Measurements from ENCODE around the gene ZFAND5. TPM values are rescaled to one million over a fixed set of nuclear protein-coding genes. Genes with fewer than 3 reads are reported as not detected.

ZFAND5 gene
- total RNA-seq, 1 donor from 2014 or later: 183 TPM

DNA sequence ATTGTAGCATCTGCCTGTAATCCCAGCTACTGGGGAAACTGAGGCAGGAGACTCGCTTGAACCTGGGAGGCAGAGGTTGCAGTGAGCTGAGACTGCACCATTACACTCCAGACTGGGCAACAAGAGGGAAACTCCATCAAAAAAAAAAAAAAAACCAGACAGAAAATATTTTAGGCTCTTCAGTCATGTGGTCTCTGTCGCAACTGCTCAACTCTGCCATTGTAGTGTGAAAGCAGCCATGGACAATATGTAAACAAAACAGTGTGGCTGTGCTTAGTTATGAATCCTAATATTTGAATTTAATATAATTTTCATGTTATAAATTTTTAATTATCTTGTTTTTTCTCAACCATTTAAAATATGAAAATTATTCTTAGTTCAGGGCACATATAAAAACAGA is 38.4 kb downstream of the ZFAND5 start:
- TF ChIP-seq, protein P1, sequence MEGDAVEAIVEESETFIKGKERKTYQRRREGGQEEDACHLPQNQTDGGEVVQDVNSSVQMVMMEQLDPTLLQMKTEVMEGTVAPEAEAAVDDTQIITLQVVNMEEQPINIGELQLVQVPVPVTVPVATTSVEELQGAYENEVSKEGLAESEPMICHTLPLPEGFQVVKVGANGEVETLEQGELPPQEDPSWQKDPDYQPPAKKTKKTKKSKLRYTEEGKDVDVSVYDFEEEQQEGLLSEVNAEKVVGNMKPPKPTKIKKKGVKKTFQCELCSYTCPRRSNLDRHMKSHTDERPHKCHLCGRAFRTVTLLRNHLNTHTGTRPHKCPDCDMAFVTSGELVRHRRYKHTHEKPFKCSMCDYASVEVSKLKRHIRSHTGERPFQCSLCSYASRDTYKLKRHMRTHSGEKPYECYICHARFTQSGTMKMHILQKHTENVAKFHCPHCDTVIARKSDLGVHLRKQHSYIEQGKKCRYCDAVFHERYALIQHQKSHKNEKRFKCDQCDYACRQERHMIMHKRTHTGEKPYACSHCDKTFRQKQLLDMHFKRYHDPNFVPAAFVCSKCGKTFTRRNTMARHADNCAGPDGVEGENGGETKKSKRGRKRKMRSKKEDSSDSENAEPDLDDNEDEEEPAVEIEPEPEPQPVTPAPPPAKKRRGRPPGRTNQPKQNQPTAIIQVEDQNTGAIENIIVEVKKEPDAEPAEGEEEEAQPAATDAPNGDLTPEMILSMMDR (IDR thresholded peaks at IDR 0.05; ENCODE audit: unreplicated experiment): no peak
- H3K4me1 Mint-ChIP-seq (ENCODE audit: low read depth): no peaks in the 10 kb centered on the region
- no peak for DNase-seq (ENCODE audit: low spot score, unreplicated experiment)
- H3K9me3 Mint-ChIP-seq (ENCODE audit: low read depth): peaks cover 18% of the 10 kb centered on the region
- no peak overlapping the region for H3K4me3 Mint-ChIP-seq (ENCODE audit: low read depth)
- no peak overlapping the region for H3K27ac Mint-ChIP-seq
- H3K27me3 Mint-ChIP-seq: no peaks in the 10 kb centered on the region
- H3K36me3 Mint-ChIP-seq (ENCODE audit: insufficient read depth): no peaks in the 10 kb centered on the region

DNA sequence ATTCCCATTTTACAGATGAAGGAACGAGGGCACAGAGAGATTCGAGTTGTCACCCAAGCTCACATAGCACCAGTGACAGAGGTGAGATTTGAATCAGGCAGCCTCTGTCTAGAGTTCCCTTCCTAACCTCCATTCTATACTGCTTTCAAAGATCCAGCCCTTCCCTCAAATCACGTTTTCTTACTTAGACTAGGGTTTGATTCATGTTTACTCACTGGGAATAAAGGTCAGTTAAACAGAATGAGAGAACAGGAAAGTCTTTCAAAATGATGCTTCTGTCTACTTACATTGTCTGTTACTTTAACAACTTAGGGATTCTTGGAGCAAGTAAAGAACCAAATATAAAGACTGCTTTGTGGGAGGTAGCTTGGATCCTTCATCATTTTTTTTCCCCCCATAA is 40.0 kb downstream of the ZFAND5 start:
- H3K9me3 Mint-ChIP-seq (ENCODE audit: low read depth): peaks cover 18% of the 10 kb centered on the region
- TF ChIP-seq, protein P1 (IDR thresholded peaks at IDR 0.05; ENCODE audit: unreplicated experiment): no peak
- no peaks in the 10 kb centered on the region for H3K27me3 Mint-ChIP-seq
- no peak overlapping the region for H3K27ac Mint-ChIP-seq
- H3K36me3 Mint-ChIP-seq (ENCODE audit: insufficient read depth): no peaks in the 10 kb centered on the region
- H3K4me1 Mint-ChIP-seq (ENCODE audit: low read depth): no peaks in the 10 kb centered on the region
- no peak for DNase-seq (ENCODE audit: low spot score, unreplicated experiment)
- no peak overlapping the region for H3K4me3 Mint-ChIP-seq (ENCODE audit: low read depth)

GRCh38 chr9:72322678-72323077 is 42.3 kb downstream of the ZFAND5 start:
- TF ChIP-seq, protein P1 (IDR thresholded peaks at IDR 0.05; ENCODE audit: unreplicated experiment): no peak
- H3K27me3 Mint-ChIP-seq: no peaks in the 10 kb centered on the region
- H3K9me3 Mint-ChIP-seq (ENCODE audit: low read depth): peaks cover 14% of the 10 kb centered on the region
- H3K36me3 Mint-ChIP-seq (ENCODE audit: insufficient read depth): no peaks in the 10 kb centered on the region
- H3K4me3 Mint-ChIP-seq (ENCODE audit: low read depth): no peak overlapping the region
- H3K27ac Mint-ChIP-seq: no peak overlapping the region
- no peak for DNase-seq (ENCODE audit: low spot score, unreplicated experiment)
- H3K4me1 Mint-ChIP-seq (ENCODE audit: low read depth): no peaks in the 10 kb centered on the region

GRCh38 chr9:72322259-72322658 is 42.7 kb downstream of the ZFAND5 start:
- DNase-seq (ENCODE audit: low spot score, unreplicated experiment): no peak
- TF ChIP-seq, protein P1 (IDR thresholded peaks at IDR 0.05; ENCODE audit: unreplicated experiment): no peak
- peaks cover 14% of the 10 kb centered on the region for H3K9me3 Mint-ChIP-seq (ENCODE audit: low read depth)
- H3K4me1 Mint-ChIP-seq (ENCODE audit: low read depth): no peaks in the 10 kb centered on the region
- no peak overlapping the region for H3K4me3 Mint-ChIP-seq (ENCODE audit: low read depth)
- no peaks in the 10 kb centered on the region for H3K36me3 Mint-ChIP-seq (ENCODE audit: insufficient read depth)
- no peak overlapping the region for H3K27ac Mint-ChIP-seq
- no peaks in the 10 kb centered on the region for H3K27me3 Mint-ChIP-seq

GRCh38 chr9:72315510-72316311 is 49.3 kb downstream of the ZFAND5 start:
- DNase-seq (ENCODE audit: low spot score, unreplicated experiment): no peak
- Mint-ChIP-seq H3K4me3 (ENCODE audit: low read depth) (no peak overlapping the region), H3K27ac (peak overlapping the region; percentile 3), H3K27me3 (no peaks in the 10 kb centered on the region), H3K9me3 (ENCODE audit: low read depth) (no peaks in the 10 kb centered on the region), H3K4me1 (ENCODE audit: low read depth) (peaks cover 14% of the 10 kb centered on the region), H3K36me3 (ENCODE audit: insufficient read depth) (no peaks in the 10 kb centered on the region)
- TF ChIP-seq, protein P1 (IDR thresholded peaks at IDR 0.05; ENCODE audit: unreplicated experiment): no peak

Measured in progenitor cell of endocrine pancreas (in vitro differentiated cells).